Kidney (tissue), 14 donors: ENCODE data around the gene ATG2B. TPM values are rescaled to one million over a fixed set of nuclear protein-coding genes. Genes with fewer than 3 reads are reported as not detected.

Source experiments
- DNase-seq, 5 donors: peaks; one replicate each; pipeline ENCODE4 v3.0.0-alpha.2; 2013 to 2020
- FAIRE-seq: peaks from 2 replicates; lab custom pipeline; 2012; peaks lifted over from hg19 to GRCh38; lab: Jason Lieb, UNC
- H3K27ac ChIP-seq, 2 donors: one replicate each; pipeline ENCODE4 v1.7.0; 2013; ENCODE audit warnings: low read depth in 2 of 2, low read length in 2 of 2, inconsistent platforms in 1 of 2
- H3K27me3 ChIP-seq: one replicate; pipeline ENCODE4 v1.7.1; 2013; ENCODE audit warnings: low read length, inconsistent platforms; ENCODE audit not compliant: control insufficient read depth, insufficient read depth
- H3K36me3 ChIP-seq, 3 donors: one replicate each; pipeline versions ENCODE4 v1.7.0 to v1.7.1; 2013; ENCODE audit warnings: low read length in 3 of 3, control low read depth in 1 of 3, inconsistent platforms in 1 of 3; ENCODE audit not compliant: insufficient read depth in 3 of 3, control insufficient read depth in 2 of 3
- H3K4me1 ChIP-seq, 3 donors: one replicate each; pipeline versions ENCODE4 v1.7.0 to v1.7.1; 2013; ENCODE audit warnings: low read length in 3 of 3, inconsistent platforms in 1 of 3, low read depth in 1 of 3; ENCODE audit not compliant: control insufficient read depth in 2 of 3, insufficient read depth in 2 of 3
- H3K4me3 ChIP-seq, 3 donors: one replicate each; pipeline versions ENCODE4 v1.7.0 to v1.8.1; 2013; ENCODE audit warnings: low read length in 3 of 3, control low read depth in 1 of 3, inconsistent platforms in 1 of 3
- H3K9ac ChIP-seq, 3 donors: one replicate each; pipeline versions ENCODE4 v1.7.0 to v1.7.1; 2013; ENCODE audit warnings: low read length in 3 of 3, control low read depth in 1 of 3, inconsistent platforms in 1 of 3
- H3K9me3 ChIP-seq, 3 donors: one replicate each; pipeline versions ENCODE4 v1.7.0 to v1.7.1; 2013; ENCODE audit warnings: low read length in 3 of 3, control low read depth in 1 of 3, inconsistent platforms in 1 of 3; ENCODE audit not compliant: control insufficient read depth in 2 of 3, insufficient read depth in 1 of 3
- CTCF ChIP-seq: IDR thresholded peaks from 3 replicates; pipeline ENCODE4 v1.5.1; 2012; ENCODE audit warnings: mild to moderate bottlenecking, moderate library complexity, borderline replicate concordance; ENCODE audit not compliant: insufficient read depth; ENCODE audit errors: extremely low read depth
- intact Hi-C: fragments of 100-400 bp; cut with DNase I; formaldehyde crosslinking; loops from one replicate; pipeline ENCODE4 v1.11.1; 2022
- polyA plus RNA-seq: library from polyadenylated mRNA; stranded (reverse); fragments of 350-450 nt; fragmentation: Illumina TruSeq; extraction: RNeasy Lipid Tissue Mini Kit (QIAGEN cat#74804); gene quantifications from one replicate; pipeline ENCODE4 v1.2.3, GENCODE V29; 2014; ENCODE audit warnings: low read depth, low replicate concordance; ENCODE audit not compliant: insufficient read depth
- total RNA-seq: library from RNA; stranded (reverse); fragmentation: NEBNext Ultra II Directional; extraction: Animal tissue kit (Norgen Biotek cat#: 25700); gene quantifications from one replicate; pipeline ENCODE4 v1.2.1, GENCODE V29; 2021
- donor health status: control.
- donor health status: control.
- donor health status: control.
- donor health status: control.
- donor health status: control.
- donor health status: DM: yes; HTN: yes; CAD: no.
- donor health status: Normal renal cell carcinoma (clear cell type).

Gene ATG2B
- total and polyA plus RNA-seq, 2 donors from 2014 or later, result 3.8 to 35.8 TPM

GRCh38 chr14:96280104-96280503 lies 83.0 kb downstream of the ATG2B start:
- Histone ChIP-seq H3K9me3 (peaks cover 0 to 9% (median 4%) of the 10 kb centered on the region in 3 donors), H3K27me3 (no peaks in the 10 kb centered on the region), H3K4me1 (no peaks in the 10 kb centered on the region), H3K9ac (no peak overlapping the region), H3K4me3 (no peak overlapping the region), H3K27ac (no peak overlapping the region), H3K36me3 (peaks cover 0 to 13% (median 8%) of the 10 kb centered on the region in 3 donors)
- DNase-seq, result no peak
- TF ChIP-seq CTCF, result no peak
- intact Hi-C loops, result no loop called here
- no peak for FAIRE-seq

- FAIRE-seq (no peak), DNase-seq (no peak)
- Histone ChIP-seq H3K27me3 (no peaks in the 10 kb centered on the region), H3K9ac (no peak overlapping the region), H3K4me3 (no peak overlapping the region), H3K9me3 (peaks cover 0 to 9% (median 4%) of the 10 kb centered on the region in 3 donors), H3K4me1 (no peaks in the 10 kb centered on the region), H3K36me3 (peaks cover 0 to 9% (median 8%) of the 10 kb centered on the region in 3 donors), H3K27ac (no peak overlapping the region)
- intact Hi-C loops, result loop anchor here (5.0 kb wide), 1 partner anchor 182 kb away; no protein-coding TSS in a partner anchor
- TF ChIP-seq CTCF, result no peak
Measured at GRCh38 chr14:96279564-96279963, 83.6 kb downstream of the ATG2B start.

- intact Hi-C loops, result loop anchor here (5.0 kb wide), 1 partner anchor 181 kb away; no protein-coding TSS in a partner anchor
- no peak overlapping the region for H3K27ac ChIP-seq
- H3K4me1 ChIP-seq, result no peaks in the 10 kb centered on the region
- peaks cover 0 to 9% (median 4%) of the 10 kb centered on the region in 3 donors for H3K9me3 ChIP-seq
- TF ChIP-seq CTCF, result no peak
- peaks cover 0 to 4% (median 3%) of the 10 kb centered on the region in 3 donors for H3K36me3 ChIP-seq
- no peak overlapping the region for H3K9ac ChIP-seq
- H3K27me3 ChIP-seq, result no peaks in the 10 kb centered on the region
- H3K4me3 ChIP-seq, result no peak overlapping the region
- DNase-seq (no peak), FAIRE-seq (no peak)
Measured at GRCh38 chr14:96277890-96278289, 85.3 kb downstream of the ATG2B start.
